ENCODE data around the gene SRGAP3. TPM values are rescaled to one million over a fixed set of nuclear protein-coding genes. Genes with fewer than 3 reads are reported as not detected.

Gene SRGAP3
- total RNA-seq, 2 experiments from 2014 or later: 2.8 to 3.2 TPM

DNA sequence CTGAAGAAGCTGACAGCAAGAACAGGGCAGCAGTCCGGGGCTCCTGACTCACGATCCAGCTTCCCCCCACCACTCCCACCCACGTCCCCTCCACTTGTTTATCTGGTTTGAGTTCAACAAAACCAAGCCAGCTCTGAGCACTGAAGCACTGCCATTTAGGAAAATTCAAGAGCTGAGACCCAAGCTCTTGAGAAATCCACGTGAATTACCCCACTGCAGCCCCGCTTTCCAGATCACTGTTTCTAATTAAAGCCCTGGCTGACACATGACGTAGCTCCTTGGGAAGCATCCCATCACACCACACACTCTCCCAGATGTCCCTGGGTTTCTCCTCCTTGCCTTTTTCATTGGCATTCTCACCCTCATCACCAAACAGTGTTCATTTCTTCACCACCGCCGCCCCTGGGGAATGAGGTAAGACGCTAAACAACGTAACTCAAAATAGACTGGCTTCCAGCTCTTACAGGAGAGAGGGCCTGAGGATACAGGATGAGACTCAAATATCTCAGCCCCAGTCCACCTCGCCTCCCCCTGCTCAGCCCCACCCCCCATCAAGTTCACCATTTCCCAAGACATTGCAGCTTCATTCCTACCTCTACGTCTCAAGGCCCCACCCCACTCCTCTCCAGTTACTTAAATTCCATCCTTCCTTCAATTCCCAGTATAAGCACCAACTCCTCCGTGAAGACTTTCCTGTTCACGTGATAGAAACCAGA, 95.4 kb downstream of the SRGAP3 start:
- POLR2A ChIA-PET: interaction anchor here (0.6 kb wide), 1 partner anchor 48 kb away, joined by 5 read pairs; no protein-coding TSS in a partner anchor
- Histone ChIP-seq H3K27me3 (ENCODE audit: control insufficient read depth in 1 of 2, insufficient read depth in 2 of 2, low read length in 2 of 2) (no peaks in the 10 kb centered on the region), H3K9me3 (ENCODE audit: control insufficient read depth in 1 of 2, insufficient read depth in 1 of 2, low read length in 2 of 2) (peaks cover 15 to 30% of the 10 kb centered on the region in 2 experiments), H3K4me3 (ENCODE audit: low read length) (no peak overlapping the region), H3K36me3 (ENCODE audit: insufficient read depth, low read length) (no peaks in the 10 kb centered on the region), H3K27ac (ENCODE audit: low read depth in 1 of 2, low read length in 2 of 2) (no peak overlapping the region), H3K4me1 (ENCODE audit: insufficient read depth, low read length) (no peaks in the 10 kb centered on the region)
- ATAC-seq (ENCODE audit: poor library complexity): no peak
- H3K36me3 Mint-ChIP-seq (ENCODE audit: low read depth): no peaks in the 10 kb centered on the region
- peaks cover 13% of the 10 kb centered on the region for H3K9me3 Mint-ChIP-seq
- TF ChIP-seq, protein P1, sequence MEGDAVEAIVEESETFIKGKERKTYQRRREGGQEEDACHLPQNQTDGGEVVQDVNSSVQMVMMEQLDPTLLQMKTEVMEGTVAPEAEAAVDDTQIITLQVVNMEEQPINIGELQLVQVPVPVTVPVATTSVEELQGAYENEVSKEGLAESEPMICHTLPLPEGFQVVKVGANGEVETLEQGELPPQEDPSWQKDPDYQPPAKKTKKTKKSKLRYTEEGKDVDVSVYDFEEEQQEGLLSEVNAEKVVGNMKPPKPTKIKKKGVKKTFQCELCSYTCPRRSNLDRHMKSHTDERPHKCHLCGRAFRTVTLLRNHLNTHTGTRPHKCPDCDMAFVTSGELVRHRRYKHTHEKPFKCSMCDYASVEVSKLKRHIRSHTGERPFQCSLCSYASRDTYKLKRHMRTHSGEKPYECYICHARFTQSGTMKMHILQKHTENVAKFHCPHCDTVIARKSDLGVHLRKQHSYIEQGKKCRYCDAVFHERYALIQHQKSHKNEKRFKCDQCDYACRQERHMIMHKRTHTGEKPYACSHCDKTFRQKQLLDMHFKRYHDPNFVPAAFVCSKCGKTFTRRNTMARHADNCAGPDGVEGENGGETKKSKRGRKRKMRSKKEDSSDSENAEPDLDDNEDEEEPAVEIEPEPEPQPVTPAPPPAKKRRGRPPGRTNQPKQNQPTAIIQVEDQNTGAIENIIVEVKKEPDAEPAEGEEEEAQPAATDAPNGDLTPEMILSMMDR (IDR thresholded peaks at IDR 0.05): no peak
- no peak for DNase-seq
- no peaks in the 10 kb centered on the region for H3K27me3 Mint-ChIP-seq
- H3K4me1 Mint-ChIP-seq (ENCODE audit: low read depth): no peaks in the 10 kb centered on the region
- H3K27ac Mint-ChIP-seq: no peak overlapping the region
- CTCF ChIA-PET: no interaction called here
- no peak overlapping the region for H3K4me3 Mint-ChIP-seq
- intact Hi-C loops (cut with DNase I, micrococcal nuclease): no loop called here

- Mint-ChIP-seq H3K9me3 (peaks cover 13% of the 10 kb centered on the region), H3K4me3 (no peak overlapping the region), H3K36me3 (ENCODE audit: low read depth) (no peaks in the 10 kb centered on the region), H3K27me3 (no peaks in the 10 kb centered on the region), H3K27ac (no peak overlapping the region), H3K4me1 (ENCODE audit: low read depth) (no peaks in the 10 kb centered on the region)
- H3K27me3 ChIP-seq (ENCODE audit: control insufficient read depth in 1 of 2, insufficient read depth in 2 of 2, low read length in 2 of 2): no peaks in the 10 kb centered on the region
- no peak for DNase-seq
- peaks cover 15 to 30% of the 10 kb centered on the region in 2 experiments for H3K9me3 ChIP-seq (ENCODE audit: control insufficient read depth in 1 of 2, insufficient read depth in 1 of 2, low read length in 2 of 2)
- no peak for ATAC-seq (ENCODE audit: poor library complexity)
- H3K4me3 ChIP-seq (ENCODE audit: low read length): no peak overlapping the region
- intact Hi-C loops (cut with DNase I, micrococcal nuclease): no loop called here
- H3K36me3 ChIP-seq (ENCODE audit: insufficient read depth, low read length): no peaks in the 10 kb centered on the region
- no peak overlapping the region for H3K27ac ChIP-seq (ENCODE audit: low read depth in 1 of 2, low read length in 2 of 2)
- ChIA-PET CTCF (no interaction called here), POLR2A (no interaction called here)
- no peaks in the 10 kb centered on the region for H3K4me1 ChIP-seq (ENCODE audit: insufficient read depth, low read length)
- TF ChIP-seq, protein P1 (IDR thresholded peaks at IDR 0.05): no peak
Measured at GRCh38 chr3:9151240-9151639, 98.2 kb downstream of the SRGAP3 start.

GRCh38 chr3:9149566-9149965, 99.9 kb downstream of the SRGAP3 start:
- no peak overlapping the region for H3K4me3 ChIP-seq (ENCODE audit: low read length)
- H3K9me3 ChIP-seq (ENCODE audit: control insufficient read depth in 1 of 2, insufficient read depth in 1 of 2, low read length in 2 of 2): peaks cover 15 to 30% of the 10 kb centered on the region in 2 experiments
- Mint-ChIP-seq H3K9me3 (peaks cover 13% of the 10 kb centered on the region), H3K4me3 (no peak overlapping the region), H3K4me1 (ENCODE audit: low read depth) (no peaks in the 10 kb centered on the region), H3K27me3 (no peaks in the 10 kb centered on the region), H3K36me3 (ENCODE audit: low read depth) (no peaks in the 10 kb centered on the region), H3K27ac (no peak overlapping the region)
- TF ChIP-seq, protein P1 (IDR thresholded peaks at IDR 0.05): no peak
- ATAC-seq (ENCODE audit: poor library complexity): no peak
- no peaks in the 10 kb centered on the region for H3K27me3 ChIP-seq (ENCODE audit: control insufficient read depth in 1 of 2, insufficient read depth in 2 of 2, low read length in 2 of 2)
- H3K4me1 ChIP-seq (ENCODE audit: insufficient read depth, low read length): no peaks in the 10 kb centered on the region
- H3K27ac ChIP-seq (ENCODE audit: low read depth in 1 of 2, low read length in 2 of 2): no peak overlapping the region
- intact Hi-C loops (cut with DNase I, micrococcal nuclease): no loop called here
- ChIA-PET CTCF (no interaction called here), POLR2A (no interaction called here)
- no peak for DNase-seq
- H3K36me3 ChIP-seq (ENCODE audit: insufficient read depth, low read length): no peaks in the 10 kb centered on the region
